Measurements from ENCODE around the gene FRK.

The FRK gene, protein sequence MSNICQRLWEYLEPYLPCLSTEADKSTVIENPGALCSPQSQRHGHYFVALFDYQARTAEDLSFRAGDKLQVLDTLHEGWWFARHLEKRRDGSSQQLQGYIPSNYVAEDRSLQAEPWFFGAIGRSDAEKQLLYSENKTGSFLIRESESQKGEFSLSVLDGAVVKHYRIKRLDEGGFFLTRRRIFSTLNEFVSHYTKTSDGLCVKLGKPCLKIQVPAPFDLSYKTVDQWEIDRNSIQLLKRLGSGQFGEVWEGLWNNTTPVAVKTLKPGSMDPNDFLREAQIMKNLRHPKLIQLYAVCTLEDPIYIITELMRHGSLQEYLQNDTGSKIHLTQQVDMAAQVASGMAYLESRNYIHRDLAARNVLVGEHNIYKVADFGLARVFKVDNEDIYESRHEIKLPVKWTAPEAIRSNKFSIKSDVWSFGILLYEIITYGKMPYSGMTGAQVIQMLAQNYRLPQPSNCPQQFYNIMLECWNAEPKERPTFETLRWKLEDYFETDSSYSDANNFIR

DNA sequence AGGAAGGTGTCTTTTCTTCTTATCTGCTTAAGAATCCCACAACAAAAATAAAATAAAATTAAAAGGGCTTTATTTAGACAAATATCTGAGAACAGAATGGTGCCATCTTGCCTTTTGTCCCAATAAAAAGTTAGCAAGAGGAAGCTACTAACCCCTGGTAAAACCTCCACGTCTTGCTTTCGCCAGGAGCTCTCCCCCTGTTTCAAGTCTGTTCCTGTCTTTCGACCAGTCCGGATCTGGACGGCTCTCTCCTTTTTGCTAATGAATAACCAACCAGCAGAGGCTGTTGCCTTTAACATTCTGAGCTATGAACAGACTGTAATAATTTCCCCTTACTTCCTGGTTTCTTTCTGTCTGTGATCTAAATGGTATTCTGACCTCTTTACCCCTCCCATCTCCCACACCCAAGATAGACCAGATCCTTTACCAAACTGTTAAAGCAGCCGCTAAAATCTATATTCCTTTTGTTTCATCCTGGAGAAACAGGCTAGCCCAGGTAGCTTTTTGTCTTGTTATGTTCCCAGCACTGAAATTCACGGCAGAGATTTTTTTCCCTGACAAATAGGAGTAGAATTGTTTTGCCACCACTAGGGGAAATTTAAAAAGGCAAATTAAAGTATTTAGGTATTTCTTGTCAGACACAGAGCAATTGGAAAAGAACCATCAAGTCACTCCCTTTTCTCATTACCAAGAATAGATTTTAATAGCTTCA lies at the start of gene FRK:
FRK (minus strand) TSS at position 320 of the 712 bp plus-strand sequence. CDS start 580 bp downstream, outside the sequence.
- DNase-seq: no peak

GRCh38 chr6:116108836-116109235 lies 48.1 kb upstream of the FRK start:
- DNase-seq: no peak

- no peak for DNase-seq
Observed at GRCh38 chr6:116106146-116106545, 45.5 kb upstream of the FRK start.

GRCh38 chr6:116105247-116105646 lies 44.6 kb upstream of the FRK start:
- no peak for DNase-seq

DNA sequence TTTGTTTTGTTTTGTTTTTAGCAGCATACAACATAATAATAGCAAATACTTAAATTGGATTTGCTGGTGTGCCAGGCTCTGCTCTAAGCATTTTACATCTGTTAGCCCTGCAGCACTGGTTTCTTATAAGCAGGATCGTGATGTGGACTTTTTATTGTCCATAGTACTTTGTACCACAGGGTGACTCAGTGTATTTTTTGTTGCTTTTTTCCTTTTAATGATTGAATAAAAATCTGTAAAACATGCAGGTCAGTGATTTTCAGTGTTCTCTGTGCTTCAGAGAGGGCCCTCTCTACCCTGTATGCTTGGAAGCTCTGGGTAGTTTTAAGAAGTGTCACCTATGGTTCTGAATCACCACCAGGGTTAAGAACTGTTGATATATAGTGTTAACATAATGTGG lies 43.9 kb upstream of the FRK start:
- DNase-seq: no peak

DNA sequence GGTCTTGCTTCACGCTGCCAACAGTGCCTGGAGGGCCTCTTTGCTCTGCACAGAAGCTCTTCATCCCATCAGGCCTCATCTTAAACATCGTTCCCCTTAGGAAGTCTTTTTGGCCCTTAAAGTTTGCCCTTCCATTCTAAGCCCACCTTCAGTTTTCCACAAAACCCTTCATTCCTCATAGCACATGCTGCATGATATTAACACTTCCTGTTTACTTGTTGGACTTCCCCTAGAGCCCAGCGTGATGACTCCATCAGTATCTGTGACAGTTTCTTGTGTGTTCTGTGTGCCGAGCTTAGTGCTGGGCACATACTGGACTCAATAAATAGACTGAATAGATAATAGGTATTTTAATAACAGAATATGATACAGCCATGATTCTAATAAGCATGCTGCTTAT lies 42.2 kb upstream of the FRK start:
- no peak for DNase-seq

DNA sequence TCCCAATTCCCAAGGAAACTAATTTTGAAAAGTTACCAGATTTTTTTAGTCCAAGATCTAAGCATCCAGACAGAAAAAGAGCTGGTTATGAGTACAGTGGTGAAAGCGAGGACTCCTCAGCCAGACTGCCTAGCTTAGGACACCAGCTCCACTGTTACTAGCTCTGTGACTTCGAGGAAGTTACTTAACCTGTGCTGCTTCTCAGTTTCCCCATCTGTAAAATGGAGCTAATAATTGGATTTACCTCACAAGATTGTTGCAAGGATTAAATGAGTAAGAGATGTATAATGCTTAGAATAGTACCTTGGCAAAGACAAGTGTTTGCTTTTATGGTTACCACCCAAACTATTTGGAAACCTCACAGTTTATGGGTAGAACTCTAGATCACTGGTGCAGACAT lies 41.1 kb upstream of the FRK start:
- DNase-seq: no peak

GRCh38 chr6:116101302-116101718 lies 40.6 kb upstream of the FRK start:
- no peak for DNase-seq

GRCh38 chr6:116100419-116101301 lies 40.0 kb upstream of the FRK start, which contains the start of gene NT5DC1:
TSS of gene NT5DC1 (plus strand) at chr6:116100853. CDS start at chr6:116100931, 78 bp downstream.
- DNase-seq: peak; percentile 79 to 83

DNA sequence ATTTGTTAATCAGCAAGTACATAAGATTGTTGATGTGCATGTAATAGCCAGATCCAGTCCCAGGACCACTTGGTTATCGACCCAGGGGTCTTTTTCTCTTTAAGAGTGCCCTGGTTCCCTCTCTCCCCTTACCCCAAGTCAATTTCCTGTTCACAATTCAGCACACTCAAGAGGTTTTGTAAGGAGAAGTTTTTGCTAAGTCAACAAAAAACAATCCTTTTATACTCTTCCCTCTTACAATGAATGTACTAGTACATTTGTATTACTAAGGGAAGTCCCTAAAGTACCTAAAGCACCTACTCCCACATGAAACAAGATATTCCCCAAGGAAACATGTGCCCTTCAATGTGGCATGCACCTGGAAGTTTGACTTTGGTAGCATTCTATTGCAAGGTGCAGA lies 38.3 kb upstream of the FRK start:
- DNase-seq: no peak

DNA sequence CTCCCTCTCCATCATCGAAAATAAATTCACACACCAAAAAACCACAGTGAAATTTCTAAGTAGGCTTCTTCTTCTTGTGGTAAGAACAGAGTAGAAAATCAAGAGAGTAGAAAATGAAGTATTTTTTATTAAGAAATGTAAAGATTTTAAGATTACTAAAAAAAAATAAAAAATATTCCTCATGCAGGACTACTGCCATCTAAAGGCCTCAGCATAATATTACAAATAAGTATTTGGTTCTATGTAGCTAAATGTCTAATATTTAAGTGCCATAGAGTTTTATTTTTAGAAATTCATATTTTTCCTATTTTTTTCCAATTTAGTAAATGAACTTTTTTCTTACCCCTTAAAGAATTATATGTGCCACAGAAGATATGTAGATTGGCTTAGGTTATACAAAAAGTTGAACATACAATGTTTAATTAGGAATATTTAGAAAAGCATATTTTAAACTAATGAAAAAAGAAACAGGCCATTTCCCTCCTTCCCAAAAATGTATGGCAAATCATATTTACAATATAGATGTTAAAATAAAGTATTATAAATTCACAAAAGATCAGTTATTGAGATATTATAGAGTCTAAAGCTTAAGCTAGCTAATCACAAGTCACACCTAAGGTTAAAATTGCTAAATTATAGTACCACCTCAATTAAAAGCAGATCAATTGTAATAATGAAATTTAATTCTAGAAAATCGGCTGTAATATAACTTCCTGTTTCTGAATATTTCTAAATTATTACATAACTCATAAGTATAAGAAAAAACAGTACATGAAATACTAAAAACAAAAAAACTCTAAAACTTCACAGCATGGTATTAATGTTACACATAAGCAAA lies 36.5 kb upstream of the FRK start:
- peak in 1 of 2 donors; percentile 38 for DNase-seq

GRCh38 chr6:116096048-116096759 lies 35.5 kb upstream of the FRK start:
- peak in 1 of 2 donors; percentile 11 for DNase-seq

DNA sequence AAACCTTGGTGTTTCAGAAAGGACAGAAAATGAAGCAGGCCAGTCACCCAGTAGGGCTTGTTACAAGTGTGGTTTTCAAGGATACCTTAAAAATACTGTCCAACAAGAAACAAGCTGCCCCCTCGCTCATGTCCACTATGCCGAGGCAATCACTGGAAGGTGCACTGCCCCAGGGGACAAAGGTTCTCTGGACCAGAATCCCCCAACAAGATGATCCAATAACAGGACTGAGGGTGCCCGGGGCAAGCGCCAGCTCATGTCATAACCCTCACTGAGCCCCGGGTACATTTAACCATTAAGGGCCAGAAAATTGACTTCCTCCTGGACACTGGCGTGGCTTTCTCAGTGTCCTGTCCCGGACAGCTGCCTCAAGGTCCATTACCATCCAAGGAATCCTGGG lies 33.4 kb upstream of the FRK start:
- no peak for DNase-seq

GRCh38 chr6:116090251-116090650 lies 29.6 kb upstream of the FRK start:
- no peak for DNase-seq

DNA sequence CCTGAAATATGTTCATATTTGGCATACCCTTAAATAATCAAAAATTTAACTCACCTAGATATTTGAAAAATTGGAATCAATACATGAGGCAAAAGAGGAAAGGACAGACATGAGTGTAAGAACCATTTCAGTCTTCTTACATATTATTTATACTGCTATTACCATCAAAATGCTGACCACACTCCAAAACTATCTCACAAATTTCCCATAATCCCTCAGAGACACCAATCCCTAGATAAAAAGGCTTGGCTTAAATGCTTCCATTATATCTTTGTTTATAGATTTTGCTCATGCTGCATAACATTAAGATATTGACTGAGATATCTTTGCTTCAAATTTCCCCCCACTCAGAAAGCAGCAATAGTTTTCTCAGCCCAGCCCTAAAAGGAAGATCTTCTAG lies 28.3 kb upstream of the FRK start:
- no peak for DNase-seq

DNA sequence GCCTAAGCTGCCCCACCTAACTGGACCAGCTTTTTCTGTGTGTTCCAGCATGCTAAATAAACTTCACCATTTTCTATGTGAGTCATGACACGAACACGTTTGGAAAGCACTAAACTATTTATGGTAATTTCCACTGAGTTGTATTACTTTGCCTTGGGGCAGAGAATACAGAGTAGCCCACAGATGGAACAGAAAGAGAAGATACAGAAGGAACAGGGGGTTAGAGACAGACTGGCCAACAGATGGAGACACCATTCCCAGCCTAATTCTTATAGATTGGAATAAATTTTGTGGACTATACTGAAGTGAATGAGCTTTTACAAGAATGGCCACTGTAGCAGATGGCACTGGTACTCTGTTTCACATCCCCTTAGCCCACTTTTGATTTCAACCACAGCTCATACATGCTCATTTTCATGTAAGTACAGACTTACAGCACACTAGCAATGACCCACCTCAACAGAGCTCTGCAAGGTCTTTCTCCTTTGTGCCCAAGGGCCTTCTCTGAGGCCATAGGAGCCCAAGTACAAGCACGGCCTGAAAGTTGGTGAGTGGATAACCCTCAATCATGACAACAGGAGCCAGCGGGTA lies 26.8 kb upstream of the FRK start:
- DNase-seq: no peak

DNA sequence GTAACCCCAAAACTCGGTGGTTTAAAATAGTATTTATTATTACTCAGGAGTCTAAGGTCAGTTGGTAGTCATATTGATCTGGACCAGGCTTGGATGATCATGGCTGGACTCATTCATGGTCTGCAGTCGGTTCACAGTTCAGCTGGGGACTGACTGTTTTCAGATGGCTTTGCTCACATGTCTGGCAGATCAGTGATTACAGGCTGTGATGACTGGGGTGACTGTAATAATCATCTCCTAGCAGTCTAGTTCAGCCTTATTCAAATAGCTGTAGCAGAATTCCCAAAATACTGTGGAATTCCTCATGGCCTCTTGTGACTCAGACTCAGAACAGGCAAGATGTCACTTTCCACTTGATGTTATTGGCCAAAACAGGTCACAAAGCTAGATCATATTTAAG lies 23.6 kb upstream of the FRK start:
- no peak for DNase-seq

GRCh38 chr6:116083052-116083451 lies 22.4 kb upstream of the FRK start:
- no peak for DNase-seq

GRCh38 chr6:116078945-116079344 lies 18.3 kb upstream of the FRK start:
- no peak for DNase-seq

DNA sequence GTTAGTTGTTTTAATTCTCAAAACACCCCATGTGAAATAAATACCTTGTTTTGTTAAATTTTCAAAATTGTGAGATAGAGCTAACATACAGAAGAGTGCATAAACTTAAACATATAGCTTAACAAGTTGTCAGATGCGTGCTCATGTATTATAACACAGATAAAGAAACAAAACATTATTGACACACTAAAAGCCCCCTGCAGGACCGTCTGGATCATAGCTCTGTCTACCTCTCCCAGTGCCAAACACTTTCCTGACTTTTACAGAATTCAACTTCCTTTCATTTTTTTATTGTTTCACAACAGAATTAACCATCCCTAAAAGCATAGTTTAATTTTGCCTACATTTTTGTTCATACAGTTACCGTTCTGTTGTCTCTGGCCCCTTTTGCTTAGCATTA lies 17.8 kb upstream of the FRK start:
- DNase-seq: no peak
